ELR (cell line): ENCODE data around the gene TGM4.
"Not testable (repeated sequence)": the region's sequence is repeated elsewhere in the genome, so short reads cannot be mapped to it uniquely, and the experiment has no call there.

Experiments
- DNase-seq: peaks from one replicate; pipeline ENCODE4 v3.0.0-alpha.2; 2015; ENCODE audit warnings: low read depth

The TGM4 gene

GRCh38 chr3:44915702-44916438, 41.5 kb downstream of the TGM4 start:
- DNase-seq, result peak; percentile 27

- DNase-seq, result no peak
These were observed 43.7 kb downstream of the TGM4 start for GRCh38 chr3:44918087-44918486.

- DNase-seq, result no peak
These were observed 44.2 kb downstream of the TGM4 start for GRCh38 chr3:44918581-44918980.

GRCh38 chr3:44920081-44920480, 45.7 kb downstream of the TGM4 start:
- no peak for DNase-seq

- no peak for DNase-seq
These were observed 49.4 kb downstream of the TGM4 start for GRCh38 chr3:44923632-44924456.

GRCh38 chr3:44924457-44925084, 50.2 kb downstream of the TGM4 start:
- DNase-seq, result no peak

- no peak for DNase-seq
These were observed 51.8 kb downstream of the TGM4 start for GRCh38 chr3:44926172-44926571.

GRCh38 chr3:44926921-44927320, 52.5 kb downstream of the TGM4 start:
- no peak for DNase-seq

GRCh38 chr3:44927371-44927770, 53.0 kb downstream of the TGM4 start:
- DNase-seq, result no peak

GRCh38 chr3:44929782-44930181, 55.4 kb downstream of the TGM4 start:
- no peak for DNase-seq

- no peak for DNase-seq
These were observed 56.5 kb downstream of the TGM4 start for GRCh38 chr3:44930911-44931310.

GRCh38 chr3:44931791-44932190, 57.4 kb downstream of the TGM4 start:
- DNase-seq, result no peak

- DNase-seq, result no peak
These were observed 57.9 kb downstream of the TGM4 start for GRCh38 chr3:44932271-44932670.

- no peak for DNase-seq
These were observed 58.9 kb downstream of the TGM4 start for GRCh38 chr3:44932986-44933944.

GRCh38 chr3:44939581-44940036, 65.2 kb downstream of the TGM4 start:
- DNase-seq, result no peak

GRCh38 chr3:44942202-44942921, 68.0 kb downstream of the TGM4 start:
- DNase-seq, result peak; percentile 84

- DNase-seq, result no peak
These were observed 73.8 kb downstream of the TGM4 start for GRCh38 chr3:44948239-44948638.

- DNase-seq, result not testable (repeated sequence)
These were observed 75.4 kb downstream of the TGM4 start for GRCh38 chr3:44949770-44950169.

GRCh38 chr3:44950275-44950734, 75.9 kb downstream of the TGM4 start:
- no peak for DNase-seq

GRCh38 chr3:44952689-44953088, 78.3 kb downstream of the TGM4 start:
- no peak for DNase-seq

- no peak for DNase-seq
These were observed 79.9 kb downstream of the TGM4 start for GRCh38 chr3:44954304-44954703.
